HepG2 (cell line): ENCODE data around the gene SERTAD1. TPM values are rescaled to one million over a fixed set of nuclear protein-coding genes. Genes with fewer than 3 reads are reported as not detected.
A peak's percentile ranks its signal among the peaks of the same experiment; 100 is the strongest.

Experiments used
- ARNTL ChIP-seq: sonication (generic); formaldehyde crosslinking; IDR thresholded peaks from 2 replicates; pipeline ENCODE4 v1.4.0; 2020; ENCODE audit warnings: mild to moderate bottlenecking, missing genetic modification reagents
- ISL2 ChIP-seq: sonication (generic); formaldehyde crosslinking; IDR thresholded peaks from 2 replicates; pipeline ENCODE4 v1.5.0; 2020; ENCODE audit warnings: missing genetic modification reagents
- MEF2D ChIP-seq: sonication (generic); formaldehyde crosslinking; IDR thresholded peaks from 2 replicates; pipeline ENCODE4 v1.5.1; 2020; ENCODE audit warnings: mild to moderate bottlenecking, missing genetic modification reagents
- MYPOP ChIP-seq: sonication (generic); formaldehyde crosslinking; IDR thresholded peaks from 2 replicates; pipeline ENCODE4 v1.8.1; 2023; ENCODE audit warnings: mild to moderate bottlenecking, moderate library complexity, missing genetic modification reagents
- NFKBIZ ChIP-seq: IDR thresholded peaks from 2 replicates; pipeline ENCODE4 v1.6.1; 2018; ENCODE audit warnings: missing genetic modification reagents, missing compliant biosample characterization
- PHF20 ChIP-seq: sonication (generic); formaldehyde crosslinking; IDR thresholded peaks from 2 replicates; pipeline ENCODE4 v1.5.0; 2020; ENCODE audit warnings: mild to moderate bottlenecking, missing genetic modification reagents
- REST ChIP-seq, 2 experiments: IDR thresholded peaks; 2 replicates each; pipeline ENCODE4 v1.6.1; 2011 to 2012; ENCODE audit warnings: low read length in 2 of 2, borderline replicate concordance in 1 of 2, low read depth in 1 of 2, mild to moderate bottlenecking in 1 of 2, moderate library complexity in 1 of 2
- TEAD2 ChIP-seq: sonication (generic); formaldehyde crosslinking; IDR thresholded peaks from 2 replicates; pipeline ENCODE4 v1.9.0; 2021; ENCODE audit warnings: missing genetic modification reagents
- TFDP2 ChIP-seq: sonication (generic); formaldehyde crosslinking; IDR thresholded peaks from 2 replicates; pipeline ENCODE4 v1.4.0; 2020; ENCODE audit warnings: missing genetic modification reagents
- U2AF1 ChIP-seq: fragments of 200-400 bp; formaldehyde crosslinking; optimal IDR thresholded peaks from 2 replicates; pipeline ENCODE3; 2017; ENCODE audit warnings: mild to moderate bottlenecking, low read depth, low read length
- ZNF207 ChIP-seq: fragments of 450-650 bp; IDR thresholded peaks from 2 replicates; pipeline ENCODE4 v1.6.1; 2016; ENCODE audit warnings: antibody characterized with exemption, borderline replicate concordance
- polyA plus RNA-seq, 8 experiments: library from polyadenylated mRNA; depleted of rRNA in 3 of 8; stranded (reverse) in 7 of 8; unstranded in 1 of 8; fragments of >200 nt; fragmentation: Illumina TruSeq in 4 of 8; extraction: Trizol in 4 of 8; gene quantifications; 2 replicates each; pipeline versions ENCODE4 v1.2.1 to v1.2.3, GENCODE V29; 2011 to 2016; ENCODE audit warnings: low read depth in 4 of 8, missing spikeins in 1 of 8, mixed read lengths in 1 of 8; ENCODE audit not compliant: insufficient read depth in 1 of 8
- total RNA-seq, 5 experiments: library from RNA; depleted of rRNA; stranded (reverse); fragments of >200 nt; fragmentation: Illumina TruSeq; extraction: Trizol; gene quantifications; 2 replicates each; pipeline ENCODE4 v1.2.3, GENCODE V29; 2016; ENCODE audit warnings: low read depth in 1 of 5
- TF ChIP-seq, protein P1 (sequence below): sonication (generic); formaldehyde crosslinking; conservative IDR thresholded peaks from 2 replicates; pipeline ENCODE4 v1.4.0; 2020; ENCODE audit warnings: mild to moderate bottlenecking, missing genetic modification reagents, moderate library complexity
- TF ChIP-seq, protein P2 (sequence below): IDR thresholded peaks from 2 replicates; pipeline ENCODE4 v1.6.1; 2016; ENCODE audit warnings: low read depth, control low read depth
- TF ChIP-seq, protein P3 (sequence below): sonication (generic); formaldehyde crosslinking; IDR thresholded peaks from 2 replicates; pipeline ENCODE4 v1.5.1; 2020; ENCODE audit warnings: mild to moderate bottlenecking, missing genetic modification reagents, moderate library complexity

Gene SERTAD1
- total and polyA plus RNA-seq, 2 of the 13 experiments (the other 11 are each of a cell fraction or from before 2014, with no cell fraction given) = 4.3 to 4.5 TPM

DNA sequence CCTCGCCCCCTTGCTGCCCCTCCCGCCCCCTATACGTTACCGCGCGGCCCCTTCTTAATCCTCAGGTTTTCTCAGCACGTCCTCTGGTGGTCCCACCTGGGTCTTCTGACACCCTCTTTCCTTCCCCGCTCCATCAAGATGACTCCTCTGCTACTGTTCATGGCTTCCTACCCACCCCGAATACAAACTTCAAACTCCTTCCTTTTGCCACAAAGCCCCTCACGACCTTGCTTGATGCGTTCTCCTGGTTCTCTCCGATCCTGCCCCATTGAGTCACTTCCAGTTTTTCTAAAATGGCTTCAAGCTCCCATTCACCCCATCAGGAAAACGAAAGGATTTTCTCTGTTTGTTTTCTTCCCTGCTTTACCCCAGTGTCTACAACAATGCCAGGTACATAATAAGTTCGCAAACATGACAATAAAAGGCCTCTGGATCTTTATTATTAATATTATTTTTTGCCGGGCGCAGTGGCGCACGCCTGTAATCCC is 19.1 kb upstream of the SERTAD1 start (continued):
- TF ChIP-seq REST (IDR thresholded peaks at IDR 0.05; ENCODE audit: borderline replicate concordance in 1 of 2, low read depth in 1 of 2, low read length in 2 of 2) = no peak
- TF ChIP-seq ISL2 (CRISPR knock-in tag) = peak; percentile 3; the same call in 1 of the 2 replicates
- no peak for TF ChIP-seq MYPOP
- 0 out of 2 replicates have a peak, but pooled peaks have one; percentile 42 for TF ChIP-seq PHF20 (CRISPR knock-in tag)
- no peak for TF ChIP-seq ARNTL (CRISPR knock-in tag)
- TF ChIP-seq TEAD2 (CRISPR knock-in tag) = no peak
- TF ChIP-seq ZNF207 = no peak
- no peak for TF ChIP-seq NFKBIZ
- no peak for TF ChIP-seq U2AF1
- TF ChIP-seq MEF2D (CRISPR knock-in tag) = no peak
- TF ChIP-seq, protein P1, sequence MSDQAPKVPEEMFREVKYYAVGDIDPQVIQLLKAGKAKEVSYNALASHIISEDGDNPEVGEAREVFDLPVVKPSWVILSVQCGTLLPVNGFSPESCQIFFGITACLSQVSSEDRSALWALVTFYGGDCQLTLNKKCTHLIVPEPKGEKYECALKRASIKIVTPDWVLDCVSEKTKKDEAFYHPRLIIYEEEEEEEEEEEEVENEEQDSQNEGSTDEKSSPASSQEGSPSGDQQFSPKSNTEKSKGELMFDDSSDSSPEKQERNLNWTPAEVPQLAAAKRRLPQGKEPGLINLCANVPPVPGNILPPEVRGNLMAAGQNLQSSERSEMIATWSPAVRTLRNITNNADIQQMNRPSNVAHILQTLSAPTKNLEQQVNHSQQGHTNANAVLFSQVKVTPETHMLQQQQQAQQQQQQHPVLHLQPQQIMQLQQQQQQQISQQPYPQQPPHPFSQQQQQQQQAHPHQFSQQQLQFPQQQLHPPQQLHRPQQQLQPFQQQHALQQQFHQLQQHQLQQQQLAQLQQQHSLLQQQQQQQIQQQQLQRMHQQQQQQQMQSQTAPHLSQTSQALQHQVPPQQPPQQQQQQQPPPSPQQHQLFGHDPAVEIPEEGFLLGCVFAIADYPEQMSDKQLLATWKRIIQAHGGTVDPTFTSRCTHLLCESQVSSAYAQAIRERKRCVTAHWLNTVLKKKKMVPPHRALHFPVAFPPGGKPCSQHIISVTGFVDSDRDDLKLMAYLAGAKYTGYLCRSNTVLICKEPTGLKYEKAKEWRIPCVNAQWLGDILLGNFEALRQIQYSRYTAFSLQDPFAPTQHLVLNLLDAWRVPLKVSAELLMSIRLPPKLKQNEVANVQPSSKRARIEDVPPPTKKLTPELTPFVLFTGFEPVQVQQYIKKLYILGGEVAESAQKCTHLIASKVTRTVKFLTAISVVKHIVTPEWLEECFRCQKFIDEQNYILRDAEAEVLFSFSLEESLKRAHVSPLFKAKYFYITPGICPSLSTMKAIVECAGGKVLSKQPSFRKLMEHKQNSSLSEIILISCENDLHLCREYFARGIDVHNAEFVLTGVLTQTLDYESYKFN (CRISPR knock-in tag) = peak; percentile 12; the same call in 1 of the 2 replicates
- TF ChIP-seq, protein P2, sequence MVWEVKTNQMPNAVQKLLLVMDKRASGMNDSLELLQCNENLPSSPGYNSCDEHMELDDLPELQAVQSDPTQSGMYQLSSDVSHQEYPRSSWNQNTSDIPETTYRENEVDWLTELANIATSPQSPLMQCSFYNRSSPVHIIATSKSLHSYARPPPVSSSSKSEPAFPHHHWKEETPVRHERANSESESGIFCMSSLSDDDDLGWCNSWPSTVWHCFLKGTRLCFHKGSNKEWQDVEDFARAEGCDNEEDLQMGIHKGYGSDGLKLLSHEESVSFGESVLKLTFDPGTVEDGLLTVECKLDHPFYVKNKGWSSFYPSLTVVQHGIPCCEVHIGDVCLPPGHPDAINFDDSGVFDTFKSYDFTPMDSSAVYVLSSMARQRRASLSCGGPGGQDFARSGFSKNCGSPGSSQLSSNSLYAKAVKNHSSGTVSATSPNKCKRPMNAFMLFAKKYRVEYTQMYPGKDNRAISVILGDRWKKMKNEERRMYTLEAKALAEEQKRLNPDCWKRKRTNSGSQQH (CRISPR knock-in tag) = 0 out of 2 replicates have a peak, but pooled peaks have one; percentile 47
- TF ChIP-seq TFDP2 = no peak
- TF ChIP-seq, protein P3, sequence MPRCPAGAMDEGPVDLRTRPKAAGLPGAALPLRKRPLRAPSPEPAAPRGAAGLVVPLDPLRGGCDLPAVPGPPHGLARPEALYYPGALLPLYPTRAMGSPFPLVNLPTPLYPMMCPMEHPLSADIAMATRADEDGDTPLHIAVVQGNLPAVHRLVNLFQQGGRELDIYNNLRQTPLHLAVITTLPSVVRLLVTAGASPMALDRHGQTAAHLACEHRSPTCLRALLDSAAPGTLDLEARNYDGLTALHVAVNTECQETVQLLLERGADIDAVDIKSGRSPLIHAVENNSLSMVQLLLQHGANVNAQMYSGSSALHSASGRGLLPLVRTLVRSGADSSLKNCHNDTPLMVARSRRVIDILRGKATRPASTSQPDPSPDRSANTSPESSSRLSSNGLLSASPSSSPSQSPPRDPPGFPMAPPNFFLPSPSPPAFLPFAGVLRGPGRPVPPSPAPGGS (CRISPR knock-in tag) = no peak
